ENCODE results near the gene MRPL38.

DNA sequence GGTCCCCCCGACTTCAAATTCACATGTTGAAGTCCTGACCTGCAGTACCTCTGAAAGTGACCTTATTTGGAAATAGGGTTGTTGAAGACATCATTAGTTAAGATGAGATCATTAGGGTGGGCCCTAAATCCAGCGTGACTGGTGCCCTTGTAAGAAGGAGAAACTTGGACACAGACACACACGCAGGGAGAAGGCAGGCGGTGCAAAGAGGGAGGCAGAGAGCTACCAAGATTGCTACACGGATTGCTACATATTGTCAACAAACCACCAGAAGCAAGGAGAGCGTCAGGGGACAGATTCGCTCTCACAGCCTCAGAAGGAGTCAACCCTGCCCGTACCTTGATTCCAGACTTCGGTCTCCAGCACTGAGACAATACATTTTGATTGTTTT is 42.8 kb downstream of the MRPL38 start:
- TF ChIP-seq CTCF (IDR thresholded peaks at IDR 0.05; ENCODE audit: insufficient read depth, low read depth, low read length) (no peak), EZH2 (IDR thresholded peaks at IDR 0.05; ENCODE audit: insufficient read depth, low read length) (no peak)

Measured in astrocyte (in vitro differentiated cells and primary cell).